Muscle of arm (tissue), 12 donors: ENCODE results near the gene HFM1. TPM values are rescaled to one million over a fixed set of nuclear protein-coding genes. Genes with fewer than 3 reads are reported as not detected.

Experiments used
- DNase-seq: peaks from one replicate; pipeline ENCODE4 v3.0.0-alpha.2; 2013
- polyA plus RNA-seq, 12 donors: library from polyadenylated mRNA; unstranded; fragments of 120-200 nt; gene quantifications; one replicate each; pipeline ENCODE4 v1.2.1, GENCODE V29; 2013; ENCODE audit not compliant: insufficient read length in 12 of 12

Gene HFM1
- polyA plus RNA-seq, 12 donors, result 1.4 to 4.8 (median 2.8) TPM; not detected in 1

GRCh38 chr1:91273875-91274274, 130.8 kb downstream of the HFM1 start:
- DNase-seq, result no peak

GRCh38 chr1:91261655-91262054, 143.0 kb downstream of the HFM1 start:
- no peak for DNase-seq

GRCh38 chr1:91245435-91245834, 159.2 kb downstream of the HFM1 start:
- DNase-seq, result no peak

- no peak for DNase-seq
Measured at GRCh38 chr1:91244737-91245136, 159.9 kb downstream of the HFM1 start.

GRCh38 chr1:91243171-91243570, 161.5 kb downstream of the HFM1 start:
- no peak for DNase-seq

GRCh38 chr1:91234181-91234580, 170.5 kb downstream of the HFM1 start:
- DNase-seq, result no peak

- no peak for DNase-seq
Measured at GRCh38 chr1:91226741-91227140, 177.9 kb downstream of the HFM1 start.

- no peak for DNase-seq
Measured at GRCh38 chr1:91224878-91225277, 179.8 kb downstream of the HFM1 start.

GRCh38 chr1:91221017-91221416, 183.6 kb downstream of the HFM1 start:
- DNase-seq, result no peak

GRCh38 chr1:91217911-91218310, 186.7 kb downstream of the HFM1 start:
- no peak for DNase-seq

Other genes with a start within 250 kb of the HFM1 start
- 10 to 100 TPM in 6 of 12 donors, 1 to 10 TPM in 5, not detected in 1; 5.1 to 24.0 (median 10.0) TPM for gene CDC7, start 96.0 kb upstream of the HFM1 start, polyA plus RNA-seq